Endodermal cell (in vitro differentiated cells): ENCODE results near the gene MYF6. TPM values are rescaled to one million over a fixed set of nuclear protein-coding genes. Genes with fewer than 3 reads are reported as not detected.

Source experiments
- DNase-seq: peaks from one replicate; pipeline ENCODE4 v3.0.0-alpha.2; 2017
- H3K27ac ChIP-seq: 2 replicates; pipeline ENCODE4 v1.5.1; 2013; ENCODE audit warnings: mild to moderate bottlenecking, low read depth, low read length, moderate library complexity
- H3K27me3 ChIP-seq: 2 replicates; pipeline ENCODE4 v1.6.1; 2013; ENCODE audit warnings: mild to moderate bottlenecking, low read length, moderate library complexity; ENCODE audit not compliant: insufficient read depth, control insufficient read depth, poor library complexity, severe bottlenecking
- H3K36me3 ChIP-seq: 2 replicates; pipeline ENCODE4 v1.7.0; 2013; ENCODE audit warnings: mild to moderate bottlenecking, low read length, moderate library complexity; ENCODE audit not compliant: control insufficient read depth, insufficient read depth
- H3K4me1 ChIP-seq: one replicate; pipeline ENCODE4 v1.7.0; 2013; ENCODE audit warnings: low read length; ENCODE audit not compliant: control insufficient read depth, insufficient read depth
- H3K4me3 ChIP-seq: 2 replicates; pipeline ENCODE4 v1.5.1; 2013; ENCODE audit warnings: mild to moderate bottlenecking, low read length, moderate library complexity
- H3K9ac ChIP-seq: 2 replicates; pipeline ENCODE4 v1.6.1; 2013; ENCODE audit warnings: mild to moderate bottlenecking, low read length, moderate library complexity; ENCODE audit not compliant: poor library complexity, severe bottlenecking; ENCODE audit errors: extremely low read depth
- H3K9me3 ChIP-seq: 2 replicates; pipeline ENCODE4 v1.6.1; 2013; ENCODE audit warnings: mild to moderate bottlenecking, low read length, moderate library complexity; ENCODE audit not compliant: control insufficient read depth
- H3K27ac Mint-ChIP-seq: 2 replicates; pipeline ENCODE4 v1.8.0; 2020; ENCODE audit warnings: mixed read lengths
- H3K27me3 Mint-ChIP-seq: 2 replicates; pipeline ENCODE4 v1.8.0; 2021; ENCODE audit warnings: mild to moderate bottlenecking, mixed read lengths; ENCODE audit not compliant: insufficient read depth
- H3K36me3 Mint-ChIP-seq: 2 replicates; pipeline ENCODE4 v1.8.0; 2020; ENCODE audit warnings: low read depth, mixed read lengths
- H3K4me1 Mint-ChIP-seq: 2 replicates; pipeline ENCODE4 v1.8.0; 2020; ENCODE audit warnings: mixed read lengths
- H3K4me3 Mint-ChIP-seq: 2 replicates; pipeline ENCODE4 v1.8.0; 2020; ENCODE audit warnings: mild to moderate bottlenecking, moderate library complexity, mixed read lengths
- H3K9me3 Mint-ChIP-seq: 2 replicates; pipeline ENCODE4 v1.8.0; 2020; ENCODE audit warnings: mild to moderate bottlenecking, mixed read lengths
- WGBS, 2 experiments: methylation state at CpG; one replicate each; pipeline versions ENCODE4 v1.1.5 to v1.1.7; 2013; ENCODE audit warnings: missing lambda C conversion rate in 2 of 2, mixed read lengths in 1 of 2; ENCODE audit not compliant: insufficient coverage in 1 of 2, insufficient read length in 1 of 2; 5-methylcytosine and 5-hydroxymethylcytosine counted together
- total RNA-seq, 2 donors: library from RNA; stranded (reverse); fragmentation: NEBNext Ultra II Directional in 1 of 2; extraction: Animal tissue kit (Norgen Biotek cat#: 25700) in 1 of 2; gene quantifications; 2 replicates in 1 of 2; 3 replicates in 1 of 2; pipeline ENCODE4 v1.2.1, GENCODE V29; 2021
- TF ChIP-seq, protein P1 (sequence below): fragments of 200-600 bp; sonication (generic); conservative IDR thresholded peaks from 2 replicates; pipeline ENCODE4 v1.5.0; 2021; ENCODE audit warnings: antibody characterized with exemption, mild to moderate bottlenecking

The MYF6 gene
- total RNA-seq, 2 donors from 2014 or later, result 0.38 TPM; not detected in 1

DNA sequence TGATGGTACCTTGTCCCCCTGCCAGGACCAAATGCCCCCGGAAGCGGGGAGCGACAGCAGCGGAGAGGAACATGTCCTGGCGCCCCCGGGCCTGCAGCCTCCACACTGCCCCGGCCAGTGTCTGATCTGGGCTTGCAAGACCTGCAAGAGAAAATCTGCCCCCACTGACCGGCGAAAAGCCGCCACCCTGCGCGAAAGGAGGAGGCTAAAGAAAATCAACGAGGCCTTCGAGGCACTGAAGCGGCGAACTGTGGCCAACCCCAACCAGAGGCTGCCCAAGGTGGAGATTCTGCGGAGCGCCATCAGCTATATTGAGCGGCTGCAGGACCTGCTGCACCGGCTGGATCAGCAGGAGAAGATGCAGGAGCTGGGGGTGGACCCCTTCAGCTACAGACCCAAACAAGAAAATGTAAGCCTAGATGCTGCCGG, 410 bp downstream of the MYF6 start:
- Histone ChIP-seq H3K27me3 (peaks cover 60% of the 10 kb centered on the region), H3K9me3 (no peaks in the 10 kb centered on the region), H3K36me3 (no peaks in the 10 kb centered on the region), H3K9ac (no peak overlapping the region), H3K4me3 (peak overlapping the region; percentile 74), H3K27ac (no peak overlapping the region), H3K4me1 (peaks cover 9% of the 10 kb centered on the region)
- 36% methylated on average over 14 to 21 of the region's 21 CpGs for WGBS, 2 experiments
- TF ChIP-seq, protein P1, sequence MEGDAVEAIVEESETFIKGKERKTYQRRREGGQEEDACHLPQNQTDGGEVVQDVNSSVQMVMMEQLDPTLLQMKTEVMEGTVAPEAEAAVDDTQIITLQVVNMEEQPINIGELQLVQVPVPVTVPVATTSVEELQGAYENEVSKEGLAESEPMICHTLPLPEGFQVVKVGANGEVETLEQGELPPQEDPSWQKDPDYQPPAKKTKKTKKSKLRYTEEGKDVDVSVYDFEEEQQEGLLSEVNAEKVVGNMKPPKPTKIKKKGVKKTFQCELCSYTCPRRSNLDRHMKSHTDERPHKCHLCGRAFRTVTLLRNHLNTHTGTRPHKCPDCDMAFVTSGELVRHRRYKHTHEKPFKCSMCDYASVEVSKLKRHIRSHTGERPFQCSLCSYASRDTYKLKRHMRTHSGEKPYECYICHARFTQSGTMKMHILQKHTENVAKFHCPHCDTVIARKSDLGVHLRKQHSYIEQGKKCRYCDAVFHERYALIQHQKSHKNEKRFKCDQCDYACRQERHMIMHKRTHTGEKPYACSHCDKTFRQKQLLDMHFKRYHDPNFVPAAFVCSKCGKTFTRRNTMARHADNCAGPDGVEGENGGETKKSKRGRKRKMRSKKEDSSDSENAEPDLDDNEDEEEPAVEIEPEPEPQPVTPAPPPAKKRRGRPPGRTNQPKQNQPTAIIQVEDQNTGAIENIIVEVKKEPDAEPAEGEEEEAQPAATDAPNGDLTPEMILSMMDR, result no peak
- Mint-ChIP-seq H3K27me3 (peaks cover 64% of the 10 kb centered on the region), H3K9me3 (no peaks in the 10 kb centered on the region), H3K36me3 (no peaks in the 10 kb centered on the region), H3K4me1 (peaks cover 31% of the 10 kb centered on the region), H3K4me3 (peak overlapping the region; percentile 60), H3K27ac (no peak overlapping the region)
- DNase-seq, result peak; percentile 84

DNA sequence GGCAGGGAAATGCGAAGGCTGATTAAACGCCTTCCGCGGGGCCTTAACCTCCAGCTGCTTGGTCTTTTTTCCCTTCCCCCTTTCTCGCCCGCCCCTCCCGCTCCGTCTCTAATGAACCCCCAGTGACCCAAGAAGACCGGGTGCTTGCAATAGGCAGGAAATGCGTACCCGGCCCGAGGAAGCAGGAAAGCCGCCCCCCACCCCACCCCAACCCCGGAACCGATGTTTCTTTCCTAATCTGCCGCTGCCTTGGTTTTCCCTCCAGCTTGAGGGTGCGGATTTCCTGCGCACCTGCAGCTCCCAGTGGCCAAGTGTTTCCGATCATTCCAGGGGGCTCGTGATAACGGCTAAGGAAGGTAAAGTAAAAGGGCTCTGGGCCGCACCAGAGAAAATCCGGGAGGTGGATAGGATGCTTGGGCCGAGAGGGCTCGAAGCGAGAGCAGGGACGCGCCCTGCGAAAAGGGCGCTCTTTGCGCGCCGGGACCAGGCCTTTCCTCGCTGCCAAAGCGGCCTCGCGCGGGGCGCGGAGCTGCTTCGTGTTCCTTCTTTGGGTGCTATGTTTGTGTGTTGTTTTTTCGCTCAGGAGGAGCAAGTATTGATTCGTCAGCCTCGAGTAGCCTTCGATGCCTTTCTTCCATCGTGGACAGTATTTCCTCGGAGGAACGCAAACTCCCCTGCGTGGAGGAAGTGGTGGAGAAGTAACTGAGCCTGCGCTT, 983 bp downstream of the MYF6 start:
- Histone ChIP-seq H3K9ac (no peak overlapping the region), H3K36me3 (no peaks in the 10 kb centered on the region), H3K27me3 (peaks cover 60% of the 10 kb centered on the region), H3K4me3 (peak overlapping the region; percentile 74), H3K4me1 (peaks cover 4% of the 10 kb centered on the region), H3K9me3 (no peaks in the 10 kb centered on the region), H3K27ac (no peak overlapping the region)
- H3K4me1 Mint-ChIP-seq, result peaks cover 29% of the 10 kb centered on the region
- peak overlapping the region; percentile 60 for H3K4me3 Mint-ChIP-seq
- peak; percentile 84 for DNase-seq
- no peaks in the 10 kb centered on the region for H3K36me3 Mint-ChIP-seq
- H3K27me3 Mint-ChIP-seq, result peaks cover 64% of the 10 kb centered on the region
- H3K27ac Mint-ChIP-seq, result no peak overlapping the region
- no peaks in the 10 kb centered on the region for H3K9me3 Mint-ChIP-seq
- 3 to 9% methylated on average over 7 to 50 of the region's 50 CpGs for WGBS, 2 experiments
- TF ChIP-seq, protein P1, result no peak

DNA sequence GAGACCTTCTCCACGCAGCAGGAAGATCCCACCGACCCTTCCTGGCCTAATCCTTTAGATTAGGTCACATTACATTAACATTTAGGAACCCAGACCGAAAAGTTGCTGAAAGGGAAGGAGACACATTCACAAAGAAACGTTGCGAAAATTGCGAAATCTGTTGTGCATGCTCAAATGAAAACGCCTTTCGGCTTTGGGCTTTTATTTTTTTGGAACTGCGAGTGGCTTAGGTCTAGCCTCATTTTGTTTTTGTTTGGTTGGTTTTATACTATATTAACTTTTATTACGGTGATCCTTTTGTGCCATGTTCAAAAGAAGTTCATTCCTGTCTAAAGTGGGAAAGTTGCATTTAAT, 1.5 kb downstream of the MYF6 start:
- Histone ChIP-seq H3K4me1 (peaks cover 3% of the 10 kb centered on the region), H3K4me3 (peak overlapping the region; percentile 74), H3K9ac (no peak overlapping the region), H3K27me3 (peaks cover 60% of the 10 kb centered on the region), H3K36me3 (no peaks in the 10 kb centered on the region), H3K9me3 (no peaks in the 10 kb centered on the region), H3K27ac (no peak overlapping the region)
- Mint-ChIP-seq H3K36me3 (no peaks in the 10 kb centered on the region), H3K9me3 (no peaks in the 10 kb centered on the region), H3K27me3 (peaks cover 69% of the 10 kb centered on the region), H3K27ac (no peak overlapping the region), H3K4me3 (peak overlapping the region; percentile 60), H3K4me1 (peaks cover 35% of the 10 kb centered on the region)
- TF ChIP-seq, protein P1, result no peak
- 29 to 43% methylated on average over 6 to 10 of the region's 10 CpGs for WGBS, 2 experiments
- no peak for DNase-seq
